HG03457 (cell line): Measurements from ENCODE around the gene CD4.

Source experiments
- ATAC-seq: cut with Tn5 transposase; IDR thresholded peaks from one replicate; pipeline ENCODE4 v1.9.1; 2021; ENCODE audit warnings: moderate number of reproducible peaks; ENCODE audit not compliant: unreplicated experiment

CD4 gene

DNA sequence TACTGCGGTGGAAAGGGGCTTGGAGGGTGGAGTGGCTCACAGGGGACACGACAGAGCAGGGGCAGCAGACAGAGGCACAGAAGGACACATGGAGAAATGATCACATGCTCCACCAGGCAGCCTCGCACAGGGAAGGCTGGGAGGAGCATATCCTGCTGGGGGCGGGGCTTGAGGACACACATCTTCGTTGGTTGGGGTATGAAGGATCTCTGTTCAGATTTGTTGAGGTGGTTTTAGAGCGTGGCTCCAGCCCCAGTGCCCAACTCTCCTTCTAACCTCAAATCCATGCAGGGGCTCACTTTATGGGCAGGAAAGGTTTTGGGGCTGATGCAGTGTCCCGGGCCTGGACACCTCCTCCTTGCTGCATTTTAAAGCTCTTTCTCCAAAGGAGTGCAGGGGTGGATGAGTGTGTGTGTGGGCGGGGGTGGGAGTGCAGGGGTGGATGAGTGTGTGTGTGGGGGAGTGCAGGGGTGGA lies 38.1 kb downstream of the CD4 start:
- ATAC-seq: no peak

DNA sequence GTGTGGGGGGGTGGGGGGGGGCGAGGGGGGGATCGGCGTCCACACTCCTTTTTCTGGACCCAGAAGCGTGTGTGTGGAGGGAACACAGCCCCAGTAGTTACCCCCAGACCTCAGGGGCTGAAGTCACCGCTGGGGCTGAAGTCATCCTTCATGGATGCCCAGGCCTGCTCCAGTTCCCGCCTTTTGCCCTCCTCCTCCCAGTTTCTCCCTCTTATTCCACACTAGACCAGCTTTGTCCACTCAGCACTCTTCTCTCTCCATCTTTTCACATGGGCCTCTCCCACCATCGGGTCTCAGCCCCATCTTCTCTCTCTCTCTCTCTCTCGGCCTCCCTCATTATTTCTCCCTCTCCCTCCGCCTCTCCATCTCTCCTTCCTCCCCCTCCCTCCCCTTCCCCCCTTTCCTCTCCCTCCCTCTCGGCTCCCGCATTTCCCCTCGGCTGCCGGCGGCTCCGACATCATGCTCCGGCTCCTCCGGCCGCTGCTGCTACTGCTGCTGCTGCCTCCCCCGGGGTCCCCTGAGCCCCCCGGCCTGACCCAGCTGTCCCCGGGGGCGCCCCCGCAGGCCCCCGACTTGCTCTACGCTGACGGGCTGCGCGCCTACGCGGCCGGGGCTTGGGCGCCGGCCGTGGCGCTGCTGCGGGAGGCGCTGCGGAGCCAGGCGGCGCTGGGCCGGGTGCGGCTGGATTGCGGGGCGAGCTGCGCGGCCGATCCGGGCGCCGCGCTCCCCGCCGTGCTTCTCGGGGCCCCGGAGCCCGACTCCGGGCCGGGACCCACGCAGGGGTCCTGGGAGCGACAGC lies 38.9 kb downstream of the CD4 start, which contains the start of gene P3H3:
Gene P3H3, plus strand, starts transcription at position 426 of the 799 bp plus-strand sequence. Its CDS starts 34 bp downstream, at position 460.
- ATAC-seq: no peak

DNA sequence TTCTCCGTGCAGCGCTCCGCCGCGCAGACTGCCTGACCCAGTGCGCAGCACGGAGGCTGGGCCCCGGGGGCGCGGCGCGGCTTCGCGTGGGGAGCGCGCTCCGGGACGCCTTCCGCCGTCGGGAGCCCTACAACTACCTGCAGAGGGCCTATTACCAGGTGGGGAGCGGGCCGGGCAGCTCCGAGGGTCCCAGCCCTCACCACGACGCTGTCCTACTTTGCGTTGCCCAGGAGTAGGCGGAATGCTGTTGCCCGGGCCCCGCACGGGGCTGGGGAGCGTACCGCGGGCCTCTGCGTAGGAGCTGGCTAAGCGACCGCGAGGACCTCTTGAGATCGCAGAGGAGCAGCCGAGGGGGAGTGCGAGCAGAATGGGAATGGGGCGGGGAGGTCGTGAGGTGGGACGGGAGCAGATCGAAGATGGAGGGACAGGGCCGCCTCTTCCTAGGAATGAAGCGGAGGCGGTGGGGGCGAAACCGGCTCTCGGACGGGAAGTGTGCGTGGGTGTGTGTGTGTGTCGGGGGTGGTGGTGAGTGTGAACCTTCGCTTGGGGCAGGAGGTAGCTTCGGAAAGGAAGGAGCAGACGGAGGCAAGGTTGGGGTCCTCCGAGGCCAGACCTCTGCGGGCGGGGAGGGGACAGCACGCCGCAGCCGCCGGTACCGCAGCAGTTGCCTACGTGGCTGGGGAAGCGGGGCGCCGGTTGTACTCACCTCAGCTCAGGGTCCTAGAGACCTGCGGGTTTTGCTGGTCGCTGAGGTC lies 39.6 kb downstream of the CD4 start:
- no peak for ATAC-seq

DNA sequence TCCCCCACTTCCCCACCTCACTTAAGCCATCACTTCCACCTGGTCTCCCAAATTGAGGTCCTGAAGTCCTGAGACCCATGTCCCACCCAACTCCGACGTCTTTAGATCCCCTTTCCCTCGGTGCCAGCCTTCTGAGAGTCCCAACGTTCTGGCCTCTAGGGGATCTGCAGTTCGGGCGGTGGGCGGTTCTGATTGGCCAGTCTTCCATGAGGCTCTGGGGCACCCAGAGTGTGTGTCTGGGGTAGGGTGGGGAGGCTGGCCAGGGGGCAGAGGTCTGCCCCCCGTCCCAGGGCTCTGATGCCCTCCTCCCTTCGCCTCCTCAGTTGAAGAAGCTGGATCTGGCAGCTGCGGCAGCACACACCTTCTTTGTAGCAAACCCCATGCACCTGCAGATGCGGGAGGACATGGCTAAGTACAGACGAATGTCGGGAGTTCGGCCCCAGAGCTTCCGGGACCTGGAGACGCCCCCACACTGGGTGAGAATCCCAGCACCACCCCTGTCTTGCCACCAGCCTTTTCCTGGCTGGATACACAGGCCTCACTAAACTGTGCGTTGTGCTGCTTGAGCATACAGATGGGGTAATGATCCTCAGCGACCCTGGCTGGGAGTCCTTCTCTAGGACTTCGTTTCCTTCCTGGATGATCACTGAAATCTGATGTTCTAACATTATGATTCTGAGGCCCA lies 40.4 kb downstream of the CD4 start:
- no peak for ATAC-seq

DNA sequence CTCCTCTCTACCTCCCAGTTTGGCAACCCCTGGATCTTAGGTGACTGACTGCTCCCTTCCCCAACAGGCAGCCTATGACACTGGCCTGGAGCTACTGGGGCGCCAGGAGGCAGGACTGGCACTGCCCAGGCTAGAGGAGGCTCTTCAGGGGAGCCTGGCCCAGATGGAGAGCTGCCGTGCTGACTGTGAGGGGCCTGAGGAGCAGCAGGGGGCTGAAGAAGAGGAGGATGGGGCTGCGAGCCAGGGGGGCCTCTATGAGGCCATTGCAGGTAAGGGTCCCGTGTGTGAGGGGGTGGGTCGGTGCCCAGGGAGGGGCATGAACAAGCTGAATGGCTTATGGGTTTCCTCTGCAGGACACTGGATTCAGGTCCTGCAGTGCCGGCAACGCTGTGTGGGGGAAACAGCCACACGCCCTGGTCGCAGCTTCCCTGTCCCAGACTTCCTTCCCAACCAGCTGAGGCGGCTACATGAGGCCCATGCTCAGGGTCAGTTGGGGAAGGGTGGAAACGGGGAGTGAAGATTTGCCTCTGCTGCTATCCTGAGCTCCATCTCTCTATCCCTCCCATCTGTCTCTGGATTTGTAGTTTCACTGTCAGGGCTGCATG lies 41.1 kb downstream of the CD4 start:
- no peak for ATAC-seq

DNA sequence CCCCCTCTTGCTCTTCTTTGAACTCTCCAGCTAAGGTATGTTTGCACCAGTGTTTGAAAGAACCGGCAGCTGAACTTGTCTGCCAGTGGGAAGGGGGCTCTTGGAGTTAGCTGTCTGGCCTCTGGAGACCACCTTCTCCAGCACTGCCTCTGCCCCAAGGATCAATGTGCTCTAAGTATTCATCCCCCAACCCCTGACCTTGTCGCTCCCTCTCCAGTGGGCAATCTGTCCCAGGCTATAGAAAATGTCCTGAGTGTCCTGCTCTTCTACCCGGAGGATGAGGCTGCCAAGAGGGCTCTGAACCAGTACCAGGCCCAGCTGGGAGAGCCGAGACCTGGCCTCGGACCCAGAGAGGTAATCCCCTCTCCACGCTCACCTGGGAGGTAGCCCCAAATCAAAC lies 41.7 kb downstream of the CD4 start:
- ATAC-seq: no peak

DNA sequence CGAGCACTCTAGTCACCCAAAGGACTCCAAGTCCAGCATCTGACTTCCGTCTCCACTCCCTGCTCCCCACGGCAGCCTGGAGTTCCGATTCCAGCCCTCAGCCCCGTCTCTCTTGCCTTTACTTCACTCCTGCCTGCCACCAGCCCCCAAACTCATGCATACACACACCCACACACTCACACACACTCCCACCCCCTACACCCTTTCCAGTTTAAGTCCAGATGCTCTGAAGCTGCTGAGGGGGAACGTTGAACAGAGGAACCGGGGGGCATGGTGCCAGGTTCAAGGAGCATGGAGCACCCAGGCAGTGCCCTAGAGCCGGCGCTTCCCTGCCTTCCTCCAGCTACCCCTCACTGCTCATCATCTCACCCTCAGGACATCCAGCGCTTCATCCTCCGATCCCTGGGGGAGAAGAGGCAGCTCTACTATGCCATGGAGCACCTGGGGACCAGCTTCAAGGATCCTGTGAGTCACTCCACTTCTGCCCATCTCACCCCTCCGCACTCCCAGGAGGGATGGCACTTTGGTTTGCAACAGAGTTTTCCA lies 42.2 kb downstream of the CD4 start:
- ATAC-seq: no peak

DNA sequence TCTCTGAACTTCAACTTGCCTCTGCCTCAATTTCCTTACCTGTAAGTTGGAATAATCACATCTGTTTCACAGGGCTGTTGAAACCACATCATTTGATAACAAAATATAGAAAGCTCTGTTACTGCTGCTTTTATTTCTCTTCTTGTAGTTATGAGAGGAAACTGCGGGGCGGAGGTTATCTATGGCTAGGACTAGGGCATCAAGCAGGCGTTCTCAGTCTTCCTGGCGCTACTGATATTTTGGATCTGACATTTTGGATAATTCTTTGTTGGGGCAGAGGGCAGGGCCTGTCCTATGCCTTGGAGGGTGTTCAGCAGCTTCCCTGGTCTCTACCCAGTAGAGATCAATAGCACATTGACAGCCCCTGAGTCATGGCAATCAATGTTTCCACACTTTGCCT lies 42.8 kb downstream of the CD4 start:
- no peak for ATAC-seq

DNA sequence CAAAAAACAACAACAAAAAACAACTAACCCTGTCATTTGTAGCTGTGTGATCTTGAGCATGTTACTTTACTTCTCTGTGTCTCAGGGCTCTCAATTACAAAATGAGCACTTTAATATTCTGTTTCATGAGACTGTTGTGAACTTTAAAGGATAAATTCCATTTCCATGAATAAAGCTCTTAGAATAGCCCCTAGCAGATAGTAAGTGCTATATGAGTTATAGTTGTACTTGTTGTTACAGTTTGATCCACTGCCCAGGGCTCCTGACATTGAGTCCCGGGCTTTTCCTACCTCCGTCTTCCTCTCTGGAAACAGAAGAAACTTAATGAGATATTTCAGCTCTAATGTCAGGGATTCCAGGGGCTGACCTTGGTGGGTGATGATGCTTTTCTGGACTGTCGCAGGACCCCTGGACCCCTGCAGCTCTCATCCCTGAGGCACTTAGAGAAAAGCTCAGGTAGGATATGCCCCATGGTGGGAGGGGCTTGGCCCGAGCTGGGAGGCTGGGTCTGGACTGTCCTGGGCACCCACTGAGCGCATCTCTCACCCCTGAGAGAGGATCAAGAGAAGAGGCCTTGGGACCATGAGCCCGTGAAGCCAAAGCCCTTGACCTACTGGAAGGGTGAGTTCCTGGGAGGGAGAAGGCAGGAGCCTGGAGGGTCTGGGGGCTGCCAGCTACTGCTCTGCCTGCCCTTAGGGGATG lies 44.0 kb downstream of the CD4 start:
- no peak for ATAC-seq

DNA sequence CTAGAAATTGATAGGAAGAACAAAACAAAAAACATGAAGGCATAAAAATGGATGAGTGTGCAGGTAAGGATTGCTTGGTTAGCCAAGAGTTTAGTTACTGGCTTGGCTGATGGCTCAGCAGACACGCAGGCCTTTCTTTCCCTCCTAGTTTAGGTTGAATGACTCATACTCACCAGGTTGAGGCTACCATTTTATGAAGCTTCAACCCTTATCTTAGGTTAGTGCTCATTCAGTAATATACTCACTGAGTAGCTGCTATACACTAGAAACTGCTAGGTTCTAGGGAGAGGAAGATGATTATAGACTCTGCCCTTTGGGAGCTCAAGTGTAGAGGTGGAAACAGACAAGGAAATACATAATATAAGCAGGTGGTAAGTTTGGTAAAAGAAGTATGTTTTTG lies 44.9 kb downstream of the CD4 start:
- ATAC-seq: no peak

DNA sequence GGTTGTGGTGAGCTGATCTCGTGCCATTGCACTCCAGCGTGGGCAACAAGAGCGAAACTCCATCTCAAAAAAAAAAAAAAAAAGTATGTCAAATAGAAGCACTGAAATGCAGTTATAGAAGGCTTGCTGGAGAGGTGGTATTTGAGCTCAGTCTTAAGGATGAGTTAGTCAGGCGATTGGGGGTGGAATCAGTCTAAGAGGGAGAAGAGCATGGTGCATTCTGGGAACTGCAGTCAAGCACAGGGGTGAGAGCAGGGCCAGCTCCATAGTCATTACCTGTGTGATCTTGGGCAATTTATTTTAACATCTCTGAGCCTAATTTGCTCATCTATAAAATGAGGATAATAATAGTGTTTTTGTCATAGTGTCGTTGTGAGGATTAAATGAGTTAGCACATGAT lies 45.5 kb downstream of the CD4 start:
- no peak for ATAC-seq

DNA sequence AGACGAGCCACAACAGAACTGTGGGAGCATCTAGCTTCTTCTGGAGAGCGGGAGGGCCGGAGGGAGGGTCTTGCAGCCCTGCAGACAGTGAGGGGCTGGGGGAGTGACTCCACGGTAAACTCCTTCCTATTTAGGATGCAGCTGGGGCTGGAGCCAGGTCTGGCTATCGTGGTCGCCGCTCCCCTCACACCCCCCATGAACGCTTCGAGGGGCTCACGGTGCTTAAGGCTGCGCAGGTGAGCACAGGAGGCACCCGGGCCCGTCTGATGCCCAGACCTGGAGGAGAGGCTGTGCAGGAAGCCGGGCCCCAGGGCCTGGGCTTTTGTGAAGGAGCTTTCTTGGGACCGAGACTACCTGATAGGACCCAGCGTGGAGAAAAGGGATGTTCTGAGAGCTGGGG lies 47.5 kb downstream of the CD4 start:
- ATAC-seq: no peak

DNA sequence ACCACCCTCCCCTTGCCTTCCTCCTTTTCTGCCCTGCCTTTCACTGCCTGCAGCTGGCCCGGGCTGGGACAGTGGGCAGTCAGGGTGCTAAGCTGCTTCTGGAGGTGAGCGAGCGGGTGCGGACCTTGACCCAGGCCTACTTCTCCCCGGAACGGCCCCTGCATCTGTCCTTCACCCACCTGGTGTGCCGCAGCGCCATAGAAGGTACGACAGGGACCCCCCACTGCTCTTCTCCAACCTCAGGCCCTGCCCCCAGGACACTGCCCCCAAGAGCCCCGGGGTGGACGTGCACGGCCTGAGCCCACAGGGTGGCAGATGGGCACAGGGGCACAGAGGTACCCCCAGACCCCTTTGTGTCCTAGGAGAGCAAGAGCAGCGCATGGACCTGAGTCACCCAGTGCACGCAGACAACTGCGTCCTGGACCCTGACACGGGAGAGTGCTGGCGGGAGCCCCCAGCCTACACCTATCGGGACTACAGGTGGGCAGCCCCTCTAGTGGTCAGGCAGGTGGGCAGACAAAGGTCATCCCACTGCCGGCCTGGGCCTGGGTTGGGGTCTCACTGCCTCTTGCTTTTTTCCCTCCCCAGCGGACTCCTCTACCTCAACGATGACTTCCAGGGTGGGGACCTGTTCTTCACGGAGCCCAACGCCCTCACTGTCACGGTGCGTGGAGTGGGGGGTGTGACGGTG lies 48.2 kb downstream of the CD4 start:
- no peak for ATAC-seq

DNA sequence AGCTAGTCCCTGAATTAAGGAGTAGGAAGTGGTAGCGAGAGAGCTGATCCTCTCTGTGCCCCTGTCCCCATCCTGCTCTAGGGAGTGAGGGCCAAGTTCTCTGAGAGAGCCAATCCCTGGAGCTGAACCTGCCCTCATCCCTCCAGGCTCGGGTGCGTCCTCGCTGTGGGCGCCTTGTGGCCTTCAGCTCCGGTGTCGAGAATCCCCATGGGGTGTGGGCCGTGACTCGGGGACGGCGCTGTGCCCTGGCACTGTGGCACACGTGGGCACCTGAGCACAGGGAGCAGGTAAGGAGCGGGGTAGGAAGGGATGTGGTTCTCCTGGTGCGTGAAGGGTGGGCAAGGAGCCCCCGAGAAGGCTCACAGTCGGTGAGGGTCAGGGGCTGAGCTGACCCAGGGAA lies 49.5 kb downstream of the CD4 start:
- ATAC-seq: no peak

DNA sequence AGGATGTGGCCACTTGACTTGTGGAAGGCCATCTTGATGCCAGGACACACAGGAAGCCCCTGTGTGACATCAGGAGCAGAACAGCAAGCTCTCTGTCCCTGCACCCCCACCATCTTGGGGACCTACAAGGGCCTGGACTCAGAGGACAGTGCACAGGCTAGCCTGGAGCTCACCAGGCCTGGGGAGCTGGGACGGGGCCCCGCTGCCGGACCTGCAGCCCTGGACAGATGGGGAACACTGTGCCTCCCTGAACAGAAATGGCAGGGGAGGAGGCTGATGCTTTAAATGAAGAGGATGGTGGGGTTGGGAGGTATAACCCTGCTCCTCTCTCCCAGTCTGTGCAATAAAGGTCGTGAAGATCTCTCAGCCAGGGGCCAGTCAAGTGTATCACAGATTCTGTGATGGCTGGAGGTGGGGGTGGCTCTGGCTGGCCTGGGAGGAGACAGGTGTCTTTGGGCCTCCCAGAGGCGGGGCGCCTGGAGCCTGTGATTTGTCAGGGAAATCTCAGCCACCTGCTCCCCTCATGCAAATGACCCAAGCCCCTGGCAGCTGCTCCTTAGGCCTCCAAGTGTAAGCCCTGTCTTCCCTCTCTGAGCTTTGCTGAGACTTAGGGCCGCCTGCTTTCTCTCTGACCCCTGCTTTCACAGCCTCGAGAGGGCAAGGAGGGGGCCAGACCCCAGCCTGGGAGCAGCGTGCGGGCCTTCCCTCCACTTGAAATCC lies 50.3 kb downstream of the CD4 start:
- no peak for ATAC-seq

DNA sequence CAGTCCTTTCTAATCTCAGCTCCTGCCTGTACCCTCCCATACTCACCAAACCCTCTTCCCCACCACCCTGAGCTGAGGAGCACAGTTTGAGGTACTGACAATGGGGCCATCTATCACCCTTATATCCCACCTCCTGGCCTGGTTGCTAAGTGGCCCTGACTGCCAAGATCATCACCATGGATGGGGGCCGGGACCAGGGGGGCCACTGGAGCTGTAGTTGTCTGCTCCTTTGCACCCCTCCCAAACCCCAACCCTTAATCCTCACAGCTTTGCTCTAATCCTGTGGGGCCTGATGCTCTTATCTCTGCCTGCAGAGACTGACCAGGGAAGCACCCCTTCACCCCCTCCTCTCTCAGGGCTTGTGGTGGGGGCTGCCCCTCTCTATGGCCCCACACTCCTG lies 51.0 kb downstream of the CD4 start:
- ATAC-seq: no peak

DNA sequence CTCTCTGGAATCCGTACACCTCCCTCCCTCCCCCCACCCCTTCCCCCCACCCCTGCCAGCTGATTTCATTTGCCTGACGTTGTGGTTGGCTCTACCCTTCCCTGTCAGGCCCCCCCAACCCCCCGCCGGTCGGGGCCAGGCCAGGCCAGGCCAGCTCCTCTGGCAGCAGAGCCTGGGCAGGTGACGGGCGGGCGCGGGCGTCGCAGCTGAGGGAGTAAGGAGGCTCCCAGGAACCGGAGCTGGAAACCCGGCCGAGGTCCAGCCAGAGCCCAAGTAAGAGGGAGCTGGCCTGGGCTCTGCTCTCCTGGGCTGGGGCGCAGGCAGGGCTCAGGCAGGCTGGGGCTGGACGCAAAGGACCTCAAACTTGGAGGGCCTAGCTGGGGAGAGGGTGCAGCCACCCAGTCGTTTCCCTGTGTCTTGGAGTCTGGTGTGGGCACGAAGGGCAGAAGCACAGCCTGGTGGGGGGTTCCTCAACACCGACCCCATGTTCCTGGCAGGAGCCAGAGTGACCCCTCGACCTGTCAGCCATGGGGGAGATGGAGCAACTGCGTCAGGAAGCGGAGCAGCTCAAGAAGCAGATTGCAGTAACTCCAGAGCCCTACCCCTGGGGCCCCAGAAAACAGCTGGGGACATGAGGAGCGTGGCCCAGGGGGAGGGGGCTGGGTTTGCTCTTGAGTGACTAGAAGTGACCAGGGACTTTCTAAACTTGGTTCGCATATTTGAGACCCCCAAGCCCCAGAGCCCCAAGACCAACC lies 51.6 kb downstream of the CD4 start, which contains the start of gene GNB3:
Gene GNB3, plus strand, starts transcription at position 165 of the 755 bp plus-strand sequence. Its CDS starts 363 bp downstream, at position 528.
- no peak for ATAC-seq

DNA sequence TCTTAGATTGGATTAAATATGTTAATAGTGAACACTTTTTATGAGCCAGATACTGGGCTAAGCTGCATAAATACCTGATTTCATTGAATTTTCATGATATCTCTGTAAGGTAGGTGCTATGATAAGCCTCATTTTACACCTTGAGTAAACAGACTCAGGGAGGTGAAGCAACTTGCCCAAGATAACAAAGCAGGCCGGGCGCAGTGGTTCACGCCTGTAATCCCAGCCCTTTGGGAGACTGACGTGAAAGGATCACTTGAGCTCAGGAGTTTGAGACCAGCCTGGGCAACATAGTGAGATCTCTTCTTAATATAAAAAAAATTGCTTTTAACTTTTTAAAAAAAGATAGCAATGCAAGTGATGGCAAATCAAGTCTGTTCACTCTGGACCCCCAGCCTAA lies 52.7 kb downstream of the CD4 start:
- no peak for ATAC-seq
